B cell (primary cell): Measurements from ENCODE around the gene CCDC107. TPM values are rescaled to one million over a fixed set of nuclear protein-coding genes. Genes with fewer than 3 reads are reported as not detected.

Experiments used
- ATAC-seq: fragments of 200-7000 bp; cut with Tn5 transposase; one replicate; pipeline ENCODE4 v1.10.0; 2021; ENCODE audit warnings: low read depth, mild to moderate bottlenecking, moderate number of reproducible peaks, moderate library complexity
- CTCF ChIA-PET: fragments of 350-600 bp; sonication (Branson Sonifier 250); formaldehyde crosslinking; loops from one replicate; lab custom pipeline; 2021; ENCODE audit warnings: antibody characterized with exemption, inconsistent platforms; lab: Charles Lee
- POLR2A ChIA-PET: fragments of 350-600 bp; sonication (Branson Sonifier 250); formaldehyde crosslinking; loops from one replicate; lab custom pipeline; 2021; ENCODE audit warnings: antibody characterized with exemption; lab: Charles Lee
- DNase-seq: peaks from one replicate; pipeline ENCODE4 v3.0.0; 2013
- H2AFZ ChIP-seq: 2 replicates; pipeline ENCODE4 v1.6.1; 2012; ENCODE audit warnings: mild to moderate bottlenecking, low read depth, low read length; ENCODE audit not compliant: insufficient read depth, poor library complexity, severe bottlenecking
- H3K27ac ChIP-seq, 2 donors: 1 replicate in 1 of 2; 2 replicates in 1 of 2; pipeline ENCODE4 v1.5.1; 2012 to 2013; ENCODE audit warnings: low read length in 2 of 2, mild to moderate bottlenecking in 2 of 2, moderate library complexity in 1 of 2
- H3K27me3 ChIP-seq, 4 experiments: fragments of 200-600 bp in 1 of 4; sonication (generic) in 1 of 4; replicated peaks in 1 of 4; 1 replicate in 2 of 4; 2 replicates in 2 of 4; pipeline versions ENCODE4 v1.6.1 to v1.7.0; 2013 to 2016; ENCODE audit warnings: low read length in 3 of 4, mild to moderate bottlenecking in 2 of 4, mixed read lengths in 1 of 4, moderate library complexity in 1 of 4; ENCODE audit not compliant: insufficient read depth in 4 of 4, control insufficient read depth in 3 of 4; ENCODE audit errors: control extremely low read depth in 1 of 4
- H3K36me3 ChIP-seq, 2 experiments: replicated peaks in 1 of 2; 1 replicate in 1 of 2; 2 replicates in 1 of 2; pipeline versions ENCODE4 v1.6.1 to v1.7.1; 2013; ENCODE audit warnings: low read length in 1 of 2; ENCODE audit not compliant: insufficient read depth in 2 of 2, control insufficient read depth in 1 of 2; ENCODE audit errors: control extremely low read depth in 1 of 2, extremely low read depth in 1 of 2
- H3K4me1 ChIP-seq, 2 donors: fragments of 200-600 bp in 1 of 2; sonication (generic) in 1 of 2; 1 replicate in 1 of 2; 2 replicates in 1 of 2; pipeline versions ENCODE4 v1.5.1 to v1.6.1; 2013 to 2017; ENCODE audit warnings: low read length in 2 of 2; ENCODE audit not compliant: control insufficient read depth in 2 of 2, insufficient read depth in 2 of 2
- H3K4me2 ChIP-seq: replicated peaks from 2 replicates; pipeline ENCODE3; 2012; ENCODE audit warnings: mild to moderate bottlenecking, low read depth, low read length; ENCODE audit not compliant: poor library complexity, severe bottlenecking
- H3K4me3 ChIP-seq, 5 experiments: fragments of 200-600 bp in 1 of 5; sonication (generic) in 1 of 5; 1 replicate in 3 of 5; 2 replicates in 2 of 5; pipeline versions ENCODE4 v1.5.1 to v1.7.0; 2011 to 2016; ENCODE audit warnings: low read length in 4 of 5, mild to moderate bottlenecking in 4 of 5, low read depth in 2 of 5, control low read depth in 1 of 5, moderate library complexity in 1 of 5; ENCODE audit not compliant: insufficient read depth in 1 of 5; ENCODE audit errors: control extremely low read depth in 1 of 5, extremely low read depth in 1 of 5
- H3K79me2 ChIP-seq: fragments of 200-600 bp; sonication (generic); one replicate; pipeline ENCODE4 v1.6.0; 2016; ENCODE audit warnings: low read length; ENCODE audit not compliant: control insufficient read depth, insufficient read depth
- H3K9ac ChIP-seq: fragments of 200-600 bp; sonication (generic); 2 replicates; pipeline ENCODE4 v1.6.1; 2017; ENCODE audit warnings: mild to moderate bottlenecking, low read length, moderate library complexity
- H3K9me3 ChIP-seq, 3 donors: one replicate each; pipeline versions ENCODE4 v1.6.1 to v1.7.1; 2013; ENCODE audit warnings: low read length in 2 of 3; ENCODE audit not compliant: control insufficient read depth in 2 of 3, insufficient read depth in 1 of 3; ENCODE audit errors: control extremely low read depth in 1 of 3
- H4K20me1 ChIP-seq: 2 replicates; pipeline ENCODE4 v1.6.0; 2012; ENCODE audit warnings: mild to moderate bottlenecking, low read length; ENCODE audit not compliant: insufficient read depth, control insufficient read depth, poor library complexity, severe bottlenecking
- H3K27ac Mint-ChIP-seq: one replicate; pipeline ENCODE4 v1.8.0; 2021; ENCODE audit warnings: mixed read lengths
- H3K27me3 Mint-ChIP-seq: one replicate; pipeline ENCODE4 v1.8.0; 2021; ENCODE audit warnings: mixed read lengths
- H3K4me1 Mint-ChIP-seq: one replicate; pipeline ENCODE4 v1.8.0; 2021; ENCODE audit warnings: mixed read lengths
- H3K4me3 Mint-ChIP-seq: one replicate; pipeline ENCODE4 v1.8.0; 2021; ENCODE audit warnings: mixed read lengths
- H3K9me3 Mint-ChIP-seq: one replicate; pipeline ENCODE4 v1.8.0; 2022; ENCODE audit warnings: mixed read lengths; ENCODE audit not compliant: insufficient read depth
- CTCF ChIP-seq: fragments of 200-600 bp; IDR thresholded peaks from one replicate; pipeline ENCODE4 v1.8.0; 2022; ENCODE audit warnings: antibody characterized with exemption, mild to moderate bottlenecking
- EZH2 ChIP-seq: IDR thresholded peaks from 2 replicates; pipeline ENCODE4 v1.6.1; 2012; ENCODE audit warnings: borderline replicate concordance, low read depth, mild to moderate bottlenecking, moderate library complexity, low read length; ENCODE audit not compliant: insufficient read depth, poor library complexity, severe bottlenecking
- WGBS: methylation state at CpG from one replicate; pipeline ENCODE4 v1.1.5; 2013; ENCODE audit warnings: missing lambda C conversion rate; ENCODE audit not compliant: insufficient coverage; 5-methylcytosine and 5-hydroxymethylcytosine counted together
- intact Hi-C: fragments of 100-400 bp; cut with micrococcal nuclease; formaldehyde crosslinking; loops from one replicate; pipeline ENCODE4 v1.10.0; 2022
- polyA plus RNA-seq: library from polyadenylated mRNA; depleted of rRNA; stranded (reverse); fragments of >200 nt; gene quantifications from 2 replicates; pipeline ENCODE4 v1.2.3, GENCODE V29; 2012
- total RNA-seq, 2 donors: library from RNA; stranded (reverse); fragments of 120-200 nt in 1 of 2; gene quantifications; 1 replicate in 1 of 2; 2 replicates in 1 of 2; pipeline versions ENCODE4 v1.2.3 to v1.2.4, GENCODE V29; 2013 to 2022

CCDC107 gene
- total and polyA plus RNA-seq, 2 donors (not counting 1 experiment from before 2014, with no cell fraction given) = 22.5 to 33.8 TPM

- H3K4me1 Mint-ChIP-seq = no peaks in the 10 kb centered on the region
- H3K9me3 ChIP-seq = no peaks in the 10 kb centered on the region
- CTCF ChIA-PET = interaction anchor here (0.8 to 20.4 kb wide), 3 partner anchors 11 to 1072 kb away, joined by 3 to 195 read pairs (median 4); partner anchors contain the start of genes CREB3 and TPM2
These were observed 47.8 kb downstream of the CCDC107 start for GRCh38 chr9:35705836-35706430.

More at GRCh38 chr9:35705836-35706430, 47.8 kb downstream of the CCDC107 start:
- Histone ChIP-seq H3K36me3 (peaks cover 4 to 90% of the 10 kb centered on the region in 2 experiments), H4K20me1 (peaks cover 18% of the 10 kb centered on the region), H3K27me3 (no peaks in the 10 kb centered on the region), H3K4me2 (no peak overlapping the region), H3K4me3 (no peak overlapping the region), H3K27ac (no peak overlapping the region), H3K4me1 (no peaks in the 10 kb centered on the region), H3K79me2 (peaks cover 13% of the 10 kb centered on the region), H2AFZ (no peak overlapping the region), H3K9ac (no peak overlapping the region)
- POLR2A ChIA-PET = no interaction called here
- H3K27ac Mint-ChIP-seq = no peak overlapping the region
- TF ChIP-seq CTCF (no peak), EZH2 (no peak)
- WGBS = 100% methylated on average over 4 of the region's 7 CpGs
- intact Hi-C loops = no loop called here
- no peak for ATAC-seq
- no peaks in the 10 kb centered on the region for H3K9me3 Mint-ChIP-seq
- no peaks in the 10 kb centered on the region for H3K27me3 Mint-ChIP-seq
- H3K4me3 Mint-ChIP-seq = no peak overlapping the region
- DNase-seq = no peak
